Measurements from ENCODE around the gene WHRN.

- TF ChIP-seq L3MBTL2 (conservative IDR thresholded peaks at IDR 0.05) (no peak), ARNT (IDR thresholded peaks at IDR 0.05) (no peak), TARDBP (IDR thresholded peaks at IDR 0.05) (no peak), LEF1 (IDR thresholded peaks at IDR 0.05; ENCODE audit: borderline replicate concordance) (no peak), PKNOX1 (IDR thresholded peaks at IDR 0.05) (no peak), FOXK2 (IDR thresholded peaks at IDR 0.05) (no peak), ZNF384 (IDR thresholded peaks at IDR 0.05) (no peak), SUZ12 (IDR thresholded peaks at IDR 0.05) (no peak), FOXA1 (IDR thresholded peaks at IDR 0.05) (no peak), NFRKB (IDR thresholded peaks at IDR 0.05) (no peak), CTBP1 (IDR thresholded peaks at IDR 0.05; ENCODE audit: borderline replicate concordance) (no peak)
Observed at GRCh38 chr9:114409842-114410241, 95.4 kb downstream of the WHRN start.

Data from HEK293T (cell line).